ENCODE results near the gene INTS3. TPM values are rescaled to one million over a fixed set of nuclear protein-coding genes. Genes with fewer than 3 reads are reported as not detected.

INTS3 gene
- total and polyA plus RNA-seq, 10 of the 15 experiments (the other 5 are each of a cell fraction or from before 2014, with no cell fraction given), result 12.6 to 87.4 (median 30.8) TPM

DNA sequence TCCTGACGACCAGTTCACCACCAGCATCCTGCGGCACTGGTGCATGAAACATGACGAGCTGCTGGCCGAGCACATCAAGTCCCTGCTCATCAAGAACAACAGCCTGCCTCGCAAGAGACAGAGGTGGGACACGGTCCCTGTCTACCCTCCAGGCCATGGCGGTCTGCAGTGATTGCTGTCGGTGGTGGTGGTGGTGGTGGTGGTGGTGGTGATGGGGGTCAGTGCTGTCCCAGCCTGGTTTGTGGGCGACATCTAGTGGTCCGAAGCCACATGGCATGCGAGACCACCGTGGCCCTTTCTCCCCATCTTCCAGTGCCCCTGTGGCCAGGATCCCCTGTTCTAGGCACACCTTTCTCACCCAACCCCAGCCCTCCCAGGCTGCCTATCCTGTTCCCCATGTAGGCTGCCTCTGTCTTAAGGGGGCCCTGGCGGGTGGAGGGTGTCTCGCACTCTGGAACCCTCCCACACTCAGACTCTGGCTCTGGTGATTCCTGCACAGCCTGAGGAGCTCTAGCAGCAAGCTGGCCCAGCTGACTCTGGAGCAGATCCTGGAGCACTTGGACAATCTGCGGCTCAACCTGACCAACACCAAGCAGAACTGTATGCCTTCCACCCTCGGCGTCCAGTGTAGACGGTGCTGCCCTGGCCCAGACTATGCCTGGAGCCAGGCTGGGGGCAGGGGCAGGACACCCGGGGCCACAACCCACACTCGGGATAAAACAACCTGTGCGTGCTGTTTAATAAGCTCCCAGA is 44.2 kb downstream of the INTS3 start:
- WGBS (ENCODE audit: insufficient coverage, insufficient replicate concordance, low lambda C conversion rate, missing lambda C conversion rate), result 75% methylated on average over 21 of the region's 21 CpGs
- in situ Hi-C loops (cut with MboI), result no loop called here
- peaks cover 33% of the 10 kb centered on the region in 2 experiments for H3K36me3 ChIP-seq (ENCODE audit: control insufficient read depth in 2 of 2, insufficient read depth in 2 of 2, low read length in 1 of 2)

More for the DNA sequence above, 44.2 kb downstream of the INTS3 start:
- ChIA-PET CTCF (interaction anchor here (0.6 to 3.2 kb wide), 5 partner anchors 32 to 94 kb away, joined by 3 to 18 read pairs (median 4); partner anchors contain the start of gene NPR1), POLR2A (no interaction called here), SMC1A (ENCODE audit: uncharacterized antibody, unreplicated experiment) (no interaction called here), RAD21 (ENCODE audit: unreplicated experiment) (interaction anchor here (0.6 to 1.2 kb wide), 3 partner anchors 33 to 99 kb away, joined by 3 to 4 read pairs (median 3); no protein-coding TSS in a partner anchor)
- no peaks in the 10 kb centered on the region for H3K9me3 ChIP-seq (replicated peaks; ENCODE audit: control insufficient read depth, insufficient read depth, low read length)
- no peak overlapping the region for H3K27ac ChIP-seq (ENCODE audit: control insufficient read depth, insufficient read depth)
- FAIRE-seq (no peak), ATAC-seq (no peak), DNase-seq (ENCODE audit: low read depth, low spot score) (no peak)
- H2AFZ ChIP-seq (ENCODE audit: control insufficient read depth, low read depth, low read length), result no peak overlapping the region
- intact Hi-C loops (cut with micrococcal nuclease; ENCODE audit: unreplicated experiment), result loop anchor here (2.0 kb wide), 1 partner anchor 95 kb away; no protein-coding TSS in a partner anchor
- H3K27me3 ChIP-seq (replicated peaks in 1 of 2; ENCODE audit: control insufficient read depth in 2 of 2, insufficient read depth in 2 of 2, low read length in 1 of 2), result no peaks in the 10 kb centered on the region
- H3K9ac ChIP-seq (ENCODE audit: control insufficient read depth, insufficient read depth, low read length), result no peak overlapping the region
- H3K4me1 ChIP-seq (ENCODE audit: control insufficient read depth, insufficient read depth, low read length), result peaks cover 3% of the 10 kb centered on the region
- H3K79me2 ChIP-seq (ENCODE audit: control insufficient read depth, insufficient read depth, low read length), result no peaks in the 10 kb centered on the region
- H3K4me3 ChIP-seq, result no peak overlapping the region
- no TSS peak for BruUV-seq (replicated peaks)
- no peaks in the 10 kb centered on the region for H4K20me1 ChIP-seq (ENCODE audit: control insufficient read depth, insufficient read depth)
- no peak overlapping the region for H3K4me2 ChIP-seq (ENCODE audit: control insufficient read depth, insufficient read depth)
- peak; percentile 31; the same call in 1 of the 2 replicates for TF ChIP-seq RAD21 (IDR thresholded peaks at IDR 0.05; ENCODE audit: insufficient read depth, low read depth, low read length)
- no peak for TF ChIP-seq CBX5 (IDR thresholded peaks at IDR 0.05; ENCODE audit: low read depth)
- TF ChIP-seq, protein P1, sequence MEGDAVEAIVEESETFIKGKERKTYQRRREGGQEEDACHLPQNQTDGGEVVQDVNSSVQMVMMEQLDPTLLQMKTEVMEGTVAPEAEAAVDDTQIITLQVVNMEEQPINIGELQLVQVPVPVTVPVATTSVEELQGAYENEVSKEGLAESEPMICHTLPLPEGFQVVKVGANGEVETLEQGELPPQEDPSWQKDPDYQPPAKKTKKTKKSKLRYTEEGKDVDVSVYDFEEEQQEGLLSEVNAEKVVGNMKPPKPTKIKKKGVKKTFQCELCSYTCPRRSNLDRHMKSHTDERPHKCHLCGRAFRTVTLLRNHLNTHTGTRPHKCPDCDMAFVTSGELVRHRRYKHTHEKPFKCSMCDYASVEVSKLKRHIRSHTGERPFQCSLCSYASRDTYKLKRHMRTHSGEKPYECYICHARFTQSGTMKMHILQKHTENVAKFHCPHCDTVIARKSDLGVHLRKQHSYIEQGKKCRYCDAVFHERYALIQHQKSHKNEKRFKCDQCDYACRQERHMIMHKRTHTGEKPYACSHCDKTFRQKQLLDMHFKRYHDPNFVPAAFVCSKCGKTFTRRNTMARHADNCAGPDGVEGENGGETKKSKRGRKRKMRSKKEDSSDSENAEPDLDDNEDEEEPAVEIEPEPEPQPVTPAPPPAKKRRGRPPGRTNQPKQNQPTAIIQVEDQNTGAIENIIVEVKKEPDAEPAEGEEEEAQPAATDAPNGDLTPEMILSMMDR (IDR thresholded peaks at IDR 0.05 in 2 of 3, conservative IDR thresholded peaks at IDR 0.05 in 1 of 3; ENCODE audit: control insufficient read depth in 2 of 3, extremely low read depth in 1 of 3, insufficient read depth in 1 of 3, low read depth in 3 of 3, low read length in 3 of 3), result peak; percentile 47 to 51 (median 48)
- TF ChIP-seq GABPA (IDR thresholded peaks at IDR 0.05; ENCODE audit: low read depth), result no peak

Measured in GM12878 (cell line).